ENCODE measurements around the gene CALHM2. TPM values are rescaled to one million over a fixed set of nuclear protein-coding genes. Genes with fewer than 3 reads are reported as not detected.

CALHM2 gene
- total and polyA plus RNA-seq, 2 of the 4 experiments (the other 2 are of a cell fraction): 2.5 to 7.9 TPM

- Histone ChIP-seq H3K27ac (ENCODE audit: insufficient read depth, low read length) (no peak overlapping the region), H2BK20ac (ENCODE audit: low read depth, low read length) (no peak overlapping the region), H3K56ac (ENCODE audit: extremely low read depth, insufficient read depth, low read length) (no peak overlapping the region), H4K8ac (ENCODE audit: low read depth in 2 of 2, low read length in 2 of 2) (no peak overlapping the region), H3K27me3 (ENCODE audit: control insufficient read depth, insufficient read depth, low read length) (no peaks in the 10 kb centered on the region), H3K14ac (replicated peaks; ENCODE audit: low read depth, low read length) (no peak overlapping the region), H2AFZ (replicated peaks; ENCODE audit: low read length, poor library complexity) (peak overlapping the region; percentile 75), H4K5ac (ENCODE audit: low read depth, low read length) (no peak overlapping the region), H2BK15ac (ENCODE audit: low read depth, low read length) (no peak overlapping the region), H4K20me1 (ENCODE audit: insufficient read depth, low read length) (peaks cover 12% of the 10 kb centered on the region; the same call in 1 of the 2 replicates), H3K4me2 (ENCODE audit: low read depth, low read length) (no peak overlapping the region), H3K79me1 (ENCODE audit: low read depth in 1 of 2, low read length in 2 of 2) (peaks cover 0 to 34% of the 10 kb centered on the region in 2 experiments; a peak in 1 of 4 replicates), H3K4me3 (ENCODE audit: insufficient read depth, low read depth, low read length) (no peak overlapping the region), H2AK9ac (replicated peaks; ENCODE audit: low read depth, low read length, poor library complexity) (no peak overlapping the region), H3K36me3 (ENCODE audit: control insufficient read depth, insufficient read depth, low read length) (peaks cover 43% of the 10 kb centered on the region), H3K23ac (ENCODE audit: low read depth, low read length) (no peak overlapping the region), H2AK5ac (ENCODE audit: low read depth, low read length) (no peak overlapping the region), H3K9ac (ENCODE audit: low read depth, low read length) (no peak overlapping the region), H3K9me3 (ENCODE audit: control insufficient read depth, insufficient read depth, low read length) (no peaks in the 10 kb centered on the region), H3K4me1 (ENCODE audit: control insufficient read depth, insufficient read depth, low read length) (peaks cover 11% of the 10 kb centered on the region; the same call in 1 of the 2 replicates), H3K9me1 (ENCODE audit: insufficient read depth, low read length) (peaks cover 10% of the 10 kb centered on the region), H2BK5ac (ENCODE audit: low read depth, low read length, poor library complexity, severe bottlenecking) (no peak overlapping the region), H2BK120ac (ENCODE audit: low read depth, low read length) (no peak overlapping the region), H4K91ac (ENCODE audit: insufficient read depth, low read depth, low read length) (no peak overlapping the region), H3K4ac (ENCODE audit: low read depth, low read length) (no peak overlapping the region), H3K18ac (ENCODE audit: low read depth, low read length) (no peak overlapping the region)
- ChIA-PET POLR2A (ENCODE audit: unreplicated experiment) (no interaction called here), CTCF (no interaction called here)
- no TSS peak for BruUV-seq (replicated peaks)
- ATAC-seq (ENCODE audit: low read depth): peak; percentile 78
- TF ChIP-seq MAFK (IDR thresholded peaks at IDR 0.05; ENCODE audit: low read depth, low read length): peak; percentile 82
- TF ChIP-seq MXI1 (IDR thresholded peaks at IDR 0.05; ENCODE audit: borderline replicate concordance, low read depth, low read length): peak; percentile 44; the same call in 1 of the 2 replicates
- no peak for TF ChIP-seq USF2 (IDR thresholded peaks at IDR 0.05; ENCODE audit: low read depth, low read length)
- no peak for TF ChIP-seq RCOR1 (IDR thresholded peaks at IDR 0.05; ENCODE audit: insufficient replicate concordance, low read length)
- TF ChIP-seq SMC3 (IDR thresholded peaks at IDR 0.05; ENCODE audit: low read depth, low read length): no peak
- TF ChIP-seq FOS (IDR thresholded peaks at IDR 0.05; ENCODE audit: low read depth, low read length): peak; percentile 38; the same call in 1 of the 2 replicates
- TF ChIP-seq, protein P1, sequence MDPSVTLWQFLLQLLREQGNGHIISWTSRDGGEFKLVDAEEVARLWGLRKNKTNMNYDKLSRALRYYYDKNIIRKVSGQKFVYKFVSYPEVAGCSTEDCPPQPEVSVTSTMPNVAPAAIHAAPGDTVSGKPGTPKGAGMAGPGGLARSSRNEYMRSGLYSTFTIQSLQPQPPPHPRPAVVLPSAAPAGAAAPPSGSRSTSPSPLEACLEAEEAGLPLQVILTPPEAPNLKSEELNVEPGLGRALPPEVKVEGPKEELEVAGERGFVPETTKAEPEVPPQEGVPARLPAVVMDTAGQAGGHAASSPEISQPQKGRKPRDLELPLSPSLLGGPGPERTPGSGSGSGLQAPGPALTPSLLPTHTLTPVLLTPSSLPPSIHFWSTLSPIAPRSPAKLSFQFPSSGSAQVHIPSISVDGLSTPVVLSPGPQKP (IDR thresholded peaks at IDR 0.05; ENCODE audit: borderline replicate concordance, low read depth, low read length): no peak
- no peak for TF ChIP-seq BHLHE40 (IDR thresholded peaks at IDR 0.05; ENCODE audit: low read depth, low read length)
- WGBS, 2 experiments (ENCODE audit: extremely low coverage in 2 of 2, insufficient read length in 1 of 2): no CpG with 5 or more reads among the region's 1 CpG
- dilution Hi-C loops (cut with HindIII; ENCODE audit: low sequenced_read_pairs, unreplicated experiment): no loop called here
- DNase-seq: peak; percentile 87
- in situ Hi-C loops (cut with MboI; ENCODE audit: low sequenced_read_pairs): no loop called here
- intact Hi-C loops (cut with micrococcal nuclease): no loop called here
These were observed 3.4 kb downstream of the CALHM2 start for GRCh38 chr10:103448746-103449145.
